ENCODE data around the gene HS3ST1.
"Not testable (repeated sequence)": the region's sequence is repeated elsewhere in the genome, so short reads cannot be mapped to it uniquely, and the experiment has no call there.

The HS3ST1 gene

GRCh38 chr4:11408233-11408967 is 20.3 kb downstream of the HS3ST1 start:
- in situ Hi-C loops (cut with HindIII; ENCODE audit: low sequenced_read_pairs), result loop anchor here (25.0 kb wide), 1 partner anchor 1246 kb away; no protein-coding TSS in a partner anchor

GRCh38 chr4:11407551-11407950 is 21.1 kb downstream of the HS3ST1 start:
- in situ Hi-C loops (cut with HindIII; ENCODE audit: low sequenced_read_pairs), result loop anchor here (25.0 kb wide), 1 partner anchor 1245 kb away; no protein-coding TSS in a partner anchor

GRCh38 chr4:11404431-11404830 is 24.3 kb downstream of the HS3ST1 start:
- in situ Hi-C loops (cut with HindIII; ENCODE audit: low sequenced_read_pairs), result loop anchor here (25.0 kb wide), 1 partner anchor 1242 kb away; no protein-coding TSS in a partner anchor

- in situ Hi-C loops (cut with HindIII; ENCODE audit: low sequenced_read_pairs), result loop anchor here (25.0 kb wide), 1 partner anchor 1240 kb away; no protein-coding TSS in a partner anchor
These were observed 26.5 kb downstream of the HS3ST1 start for GRCh38 chr4:11402192-11402591.

DNA sequence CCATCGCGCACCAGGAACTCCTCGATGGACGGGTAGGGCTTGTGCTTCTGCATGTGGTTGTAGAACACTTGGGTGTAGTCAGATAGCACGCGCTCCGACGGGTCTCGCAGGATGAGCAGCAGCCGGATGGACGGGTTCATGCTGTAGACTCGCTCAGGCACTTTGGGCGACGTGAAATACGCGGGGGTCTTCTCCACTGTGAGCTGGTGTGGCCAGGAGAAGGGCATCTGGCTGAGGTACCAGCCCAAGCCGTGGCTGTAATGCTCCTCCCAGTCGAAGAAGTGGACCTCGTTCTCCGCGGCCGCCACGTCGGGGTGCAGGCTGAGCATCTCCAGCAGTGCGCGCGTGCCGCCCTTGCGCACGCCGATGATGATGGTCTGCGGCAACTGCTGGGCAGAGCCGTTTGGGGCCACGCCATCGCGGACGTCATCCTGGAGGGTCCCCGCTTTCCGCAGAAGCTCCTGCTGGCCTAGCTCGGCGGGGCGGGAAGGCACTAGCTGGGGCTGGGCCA is 29.2 kb downstream of the HS3ST1 start:
- in situ Hi-C loops (cut with HindIII; ENCODE audit: low sequenced_read_pairs), result no loop called here

- in situ Hi-C loops (cut with HindIII; ENCODE audit: low sequenced_read_pairs), result no loop called here
These were observed 30.7 kb downstream of the HS3ST1 start for GRCh38 chr4:11397819-11398610.

GRCh38 chr4:11397146-11397545 is 31.5 kb downstream of the HS3ST1 start:
- in situ Hi-C loops (cut with HindIII; ENCODE audit: low sequenced_read_pairs), result no loop called here

- in situ Hi-C loops (cut with HindIII; ENCODE audit: low sequenced_read_pairs), result no loop called here
These were observed 35.1 kb downstream of the HS3ST1 start for GRCh38 chr4:11393551-11393950.

- in situ Hi-C loops (cut with HindIII; ENCODE audit: low sequenced_read_pairs), result not testable (repeated sequence)
These were observed 44.6 kb downstream of the HS3ST1 start for GRCh38 chr4:11384072-11384471.

DNA sequence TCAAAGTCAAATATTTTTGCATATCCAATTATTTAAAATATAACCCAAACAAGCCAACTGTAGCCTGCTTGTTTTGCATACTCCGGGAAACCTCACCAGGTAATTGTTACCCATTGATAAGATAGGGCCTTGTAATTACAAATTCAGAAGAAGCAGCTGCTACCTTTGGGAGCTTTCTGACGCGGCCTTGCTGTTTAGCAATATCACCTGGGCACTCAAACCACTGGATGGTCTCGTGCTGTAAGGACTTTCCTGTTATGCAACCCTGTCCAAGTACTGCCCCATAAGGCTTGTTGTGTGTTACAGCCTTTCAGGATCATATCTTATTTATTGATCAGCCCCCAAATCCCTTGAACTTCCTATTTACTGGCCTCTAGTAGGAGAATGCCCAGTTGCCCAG is 52.1 kb downstream of the HS3ST1 start:
- in situ Hi-C loops (cut with HindIII; ENCODE audit: low sequenced_read_pairs), result no loop called here

DNA sequence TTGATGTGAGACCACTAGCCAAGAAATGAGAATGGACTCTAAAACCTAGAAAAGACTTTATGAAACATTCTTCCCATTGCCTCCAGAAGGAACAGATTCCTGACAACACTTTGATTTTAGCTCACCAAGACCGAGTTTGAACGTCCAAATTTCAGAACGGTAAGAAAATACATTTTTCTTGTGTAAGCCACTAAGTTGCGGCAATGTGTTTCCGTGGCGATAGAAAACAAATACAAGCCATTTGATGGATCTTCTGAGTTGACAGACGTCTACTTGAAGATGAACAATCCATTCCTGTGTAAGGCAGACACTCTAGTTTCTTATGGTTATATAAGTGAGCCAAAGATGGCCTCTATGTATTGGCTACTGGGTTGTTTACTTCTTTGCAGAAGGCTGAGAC is 52.5 kb downstream of the HS3ST1 start:
- in situ Hi-C loops (cut with HindIII; ENCODE audit: low sequenced_read_pairs), result no loop called here

- in situ Hi-C loops (cut with HindIII; ENCODE audit: low sequenced_read_pairs), result no loop called here
These were observed 60.0 kb downstream of the HS3ST1 start for GRCh38 chr4:11368701-11369115.

DNA sequence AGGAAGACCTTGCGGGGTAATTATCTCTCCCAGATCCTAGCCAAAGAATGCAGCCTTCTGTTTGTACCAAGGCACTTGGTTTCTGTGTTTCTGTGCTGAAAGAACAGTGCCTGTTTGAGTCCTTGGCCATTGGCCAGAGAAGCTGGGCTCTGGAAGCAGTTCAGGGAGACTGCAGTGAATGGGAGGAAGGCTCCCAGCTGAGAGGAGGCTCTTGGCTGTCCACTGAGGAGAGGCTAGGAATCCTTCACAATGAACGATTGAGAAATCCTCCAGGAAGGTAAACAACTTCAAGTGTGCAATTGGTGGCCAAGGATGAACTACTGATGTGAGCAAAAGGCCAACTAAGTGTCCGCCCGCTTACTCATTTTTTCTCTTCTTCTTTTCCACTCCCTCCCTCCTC is 61.3 kb downstream of the HS3ST1 start:
- in situ Hi-C loops (cut with HindIII; ENCODE audit: low sequenced_read_pairs), result no loop called here

DNA sequence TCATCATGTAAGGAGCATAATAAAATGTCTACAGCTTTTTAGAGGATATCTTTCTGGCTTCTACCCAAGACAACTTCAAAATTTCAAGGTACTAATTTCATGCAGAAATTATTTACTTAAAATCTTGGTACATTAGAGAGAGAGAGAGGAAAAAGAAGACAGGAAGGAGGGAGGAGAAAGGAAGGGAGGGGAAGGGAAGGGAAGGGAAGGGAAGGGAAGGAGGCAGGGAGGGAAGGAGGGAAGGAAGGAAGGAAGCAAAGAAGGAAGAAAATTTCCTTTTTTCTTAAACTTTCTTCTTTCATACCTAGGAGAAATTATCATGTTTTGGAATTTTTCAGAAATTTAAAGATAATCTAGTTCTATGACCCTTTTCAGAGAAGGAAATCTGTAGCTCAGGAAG is 61.8 kb downstream of the HS3ST1 start:
- in situ Hi-C loops (cut with HindIII; ENCODE audit: low sequenced_read_pairs), result no loop called here

- in situ Hi-C loops (cut with HindIII; ENCODE audit: low sequenced_read_pairs), result no loop called here
These were observed 63.7 kb downstream of the HS3ST1 start for GRCh38 chr4:11365039-11365438.

GRCh38 chr4:11359591-11359990 is 69.1 kb downstream of the HS3ST1 start:
- in situ Hi-C loops (cut with HindIII; ENCODE audit: low sequenced_read_pairs), result no loop called here

DNA sequence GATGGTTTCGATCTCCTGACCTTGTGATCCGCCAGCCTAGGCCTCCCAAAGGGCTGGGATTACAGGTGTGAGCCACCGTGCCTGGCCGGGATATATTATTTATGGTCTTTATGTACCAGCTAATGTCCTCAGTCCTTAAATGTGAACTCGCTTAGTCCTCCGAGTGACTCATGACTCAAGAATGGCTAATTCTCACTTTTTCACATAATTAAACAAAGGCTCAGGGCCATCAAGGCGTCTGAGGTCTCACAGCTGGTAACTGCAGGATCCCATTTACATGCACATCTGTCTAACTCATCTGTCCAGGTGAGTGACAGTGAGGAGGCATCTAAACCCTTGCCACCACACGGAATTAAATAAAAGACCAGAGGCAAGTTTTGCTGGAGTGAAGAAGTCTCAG is 73.5 kb downstream of the HS3ST1 start:
- in situ Hi-C loops (cut with HindIII; ENCODE audit: low sequenced_read_pairs), result no loop called here

GRCh38 chr4:11354531-11354930 is 74.2 kb downstream of the HS3ST1 start:
- in situ Hi-C loops (cut with HindIII; ENCODE audit: low sequenced_read_pairs), result no loop called here

DNA sequence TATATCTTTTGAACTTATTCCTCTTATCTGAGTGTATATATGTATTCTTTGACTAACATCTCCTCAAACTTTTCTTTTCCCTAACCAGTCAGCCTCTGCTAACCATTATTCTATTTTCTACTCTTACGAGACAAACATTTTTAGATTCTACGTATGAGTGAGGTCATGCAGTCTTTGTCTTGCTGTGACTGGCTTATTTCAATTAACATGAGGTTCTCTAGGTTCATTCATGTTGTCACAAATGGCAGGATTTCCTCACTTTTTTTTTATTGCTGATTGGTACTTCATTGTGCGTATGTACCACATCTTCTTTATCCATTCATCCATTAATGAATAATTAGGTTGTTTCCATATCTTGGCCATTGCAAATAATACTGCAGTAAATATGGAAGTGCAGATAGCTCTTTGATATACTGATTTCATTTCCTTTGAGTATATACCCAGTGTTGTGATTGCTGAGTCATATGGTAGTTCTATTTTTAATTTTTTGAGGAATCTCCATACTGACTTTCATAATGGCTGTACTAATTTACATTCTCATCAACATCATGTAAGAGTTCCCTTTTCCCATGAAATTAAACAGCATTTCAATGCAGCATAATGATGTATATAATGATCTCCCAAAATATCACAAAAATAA is 80.1 kb downstream of the HS3ST1 start:
- in situ Hi-C loops (cut with HindIII; ENCODE audit: low sequenced_read_pairs), result no loop called here

DNA sequence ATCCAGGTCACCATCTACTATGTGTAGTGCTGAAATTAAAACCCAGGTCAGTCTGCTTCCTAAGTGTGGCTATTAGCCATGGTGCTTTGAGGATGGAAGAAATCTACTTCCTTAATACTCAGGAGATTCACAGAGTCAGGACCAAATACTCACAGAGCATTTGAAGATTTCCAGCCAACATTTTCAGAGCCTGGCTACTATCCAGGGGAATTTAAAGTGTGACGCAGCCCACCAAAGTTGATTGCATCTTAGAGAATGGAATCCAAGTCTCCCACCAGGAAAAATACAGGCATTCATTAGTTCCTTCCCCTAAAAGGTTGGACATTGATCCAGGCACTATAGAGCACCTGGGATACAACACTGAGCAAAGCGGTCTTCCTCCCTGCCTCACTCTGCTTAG is 83.8 kb downstream of the HS3ST1 start:
- in situ Hi-C loops (cut with HindIII; ENCODE audit: low sequenced_read_pairs), result no loop called here

GRCh38 chr4:11343536-11343935 is 85.2 kb downstream of the HS3ST1 start:
- in situ Hi-C loops (cut with HindIII; ENCODE audit: low sequenced_read_pairs), result no loop called here
